IMR-90 (cell line): ENCODE data around the gene SMARCA2. TPM values are rescaled to one million over a fixed set of nuclear protein-coding genes. Genes with fewer than 3 reads are reported as not detected.

Experiments
- ATAC-seq: fragments of 200-7000 bp; cut with Tn5 transposase; 2 replicates; pipeline ENCODE4 v1.9.1; 2020; ENCODE audit warnings: low read depth, mild to moderate bottlenecking, moderate library complexity
- BruUV-seq: library from RNA; stranded (reverse); fragments of 400-500 nt; replicated peaks from 2 replicates; lab custom pipeline; 2021; lab: Mats Ljungman, UMichigan
- CTCF ChIA-PET: fragments of 300-600 bp; formaldehyde crosslinking; extraction: SDS; loops from one replicate; lab custom pipeline; 2021; ENCODE audit warnings: antibody characterized with exemption; lab: Yijun Ruan, JAX
- POLR2A ChIA-PET: fragments of 300-600 bp; sonication (Branson Sonifier 250); formaldehyde crosslinking; loops from one replicate; lab custom pipeline; 2022; ENCODE audit warnings: antibody characterized with exemption; ENCODE audit not compliant: unreplicated experiment; lab: Charles Lee
- DNase-seq: peaks from one replicate; pipeline ENCODE4 v3.0.0; 2013
- H2AFZ ChIP-seq: replicated peaks from 2 replicates; pipeline ENCODE3; 2013; ENCODE audit warnings: low read length, mild to moderate bottlenecking; ENCODE audit not compliant: poor library complexity
- H2AK5ac ChIP-seq: 2 replicates; pipeline ENCODE4 v1.6.1; 2013; ENCODE audit warnings: low read depth, low read length, inconsistent platforms
- H2AK9ac ChIP-seq: replicated peaks from 2 replicates; pipeline ENCODE3; 2013; ENCODE audit warnings: mild to moderate bottlenecking, low read depth, low read length, moderate library complexity; ENCODE audit not compliant: poor library complexity
- H2BK120ac ChIP-seq: 2 replicates; pipeline ENCODE4 v1.6.1; 2013; ENCODE audit warnings: low read depth, low read length, inconsistent platforms
- H2BK15ac ChIP-seq: 3 replicates; pipeline ENCODE4 v1.6.1; 2013; ENCODE audit warnings: low read depth, low read length, inconsistent platforms
- H2BK20ac ChIP-seq: 2 replicates; pipeline ENCODE4 v1.6.1; 2013; ENCODE audit warnings: low read depth, mild to moderate bottlenecking, inconsistent platforms, low read length, moderate library complexity
- H2BK5ac ChIP-seq: 2 replicates; pipeline ENCODE4 v1.6.1; 2013; ENCODE audit warnings: mild to moderate bottlenecking, low read depth, low read length, inconsistent platforms; ENCODE audit not compliant: poor library complexity, severe bottlenecking
- H3K14ac ChIP-seq: replicated peaks from 2 replicates; pipeline ENCODE4 v1.6.1; 2013; ENCODE audit warnings: low read depth, low read length, inconsistent platforms
- H3K18ac ChIP-seq: 2 replicates; pipeline ENCODE4 v1.6.1; 2013; ENCODE audit warnings: low read depth, low read length, control low read depth
- H3K23ac ChIP-seq: 2 replicates; pipeline ENCODE4 v1.6.1; 2013; ENCODE audit warnings: low read depth, low read length, inconsistent platforms
- H3K27ac ChIP-seq: 2 replicates; pipeline ENCODE4 v1.5.1; 2013; ENCODE audit warnings: mild to moderate bottlenecking, control low read depth, low read length; ENCODE audit not compliant: insufficient read depth
- H3K27me3 ChIP-seq: 2 replicates; pipeline ENCODE4 v1.6.1; 2013; ENCODE audit warnings: low read length; ENCODE audit not compliant: control insufficient read depth, insufficient read depth
- H3K36me3 ChIP-seq: 2 replicates; pipeline ENCODE4 v1.6.1; 2013; ENCODE audit warnings: low read length, mixed read lengths; ENCODE audit not compliant: control insufficient read depth, insufficient read depth
- H3K4ac ChIP-seq: 2 replicates; pipeline ENCODE4 v1.6.1; 2013; ENCODE audit warnings: low read depth, low read length, inconsistent platforms
- H3K4me1 ChIP-seq: 2 replicates; pipeline ENCODE4 v1.6.1; 2013; ENCODE audit warnings: low read length, mixed read lengths; ENCODE audit not compliant: control insufficient read depth, insufficient read depth
- H3K4me2 ChIP-seq: 2 replicates; pipeline ENCODE4 v1.6.1; 2013; ENCODE audit warnings: low read depth, mild to moderate bottlenecking, control low read depth, low read length, moderate library complexity
- H3K4me3 ChIP-seq: 2 replicates; pipeline ENCODE4 v1.5.1; 2013; ENCODE audit warnings: low read depth, mild to moderate bottlenecking, control low read depth, low read length, moderate library complexity; ENCODE audit not compliant: insufficient read depth
- H3K56ac ChIP-seq: 2 replicates; pipeline ENCODE4 v1.6.1; 2013; ENCODE audit warnings: low read length, inconsistent platforms; ENCODE audit not compliant: insufficient read depth; ENCODE audit errors: extremely low read depth
- H3K79me1 ChIP-seq, 2 experiments: 2 replicates each; pipeline ENCODE4 v1.6.1; 2013; ENCODE audit warnings: low read length in 2 of 2, inconsistent platforms in 1 of 2, low read depth in 1 of 2
- H3K9ac ChIP-seq: 2 replicates; pipeline ENCODE4 v1.6.1; 2013; ENCODE audit warnings: low read depth, low read length, control low read depth
- H3K9me1 ChIP-seq: 2 replicates; pipeline ENCODE4 v1.6.1; 2013; ENCODE audit warnings: low read length, inconsistent platforms; ENCODE audit not compliant: insufficient read depth
- H3K9me3 ChIP-seq: 2 replicates; pipeline ENCODE4 v1.6.1; 2013; ENCODE audit warnings: low read length; ENCODE audit not compliant: control insufficient read depth, insufficient read depth
- H4K20me1 ChIP-seq: 2 replicates; pipeline ENCODE4 v1.6.1; 2013; ENCODE audit warnings: low read length, inconsistent platforms; ENCODE audit not compliant: insufficient read depth
- H4K5ac ChIP-seq: 2 replicates; pipeline ENCODE4 v1.6.1; 2013; ENCODE audit warnings: mild to moderate bottlenecking, low read depth, low read length, control low read depth
- H4K8ac ChIP-seq, 2 experiments: 2 replicates each; pipeline ENCODE4 v1.6.1; 2013; ENCODE audit warnings: low read depth in 2 of 2, low read length in 2 of 2, control low read depth in 1 of 2, inconsistent platforms in 1 of 2
- H4K91ac ChIP-seq: 2 replicates; pipeline ENCODE4 v1.6.1; 2013; ENCODE audit warnings: low read depth, low read length, inconsistent platforms; ENCODE audit not compliant: insufficient read depth
- BHLHE40 ChIP-seq: fragments of 150-350 bp; IDR thresholded peaks from 2 replicates; pipeline ENCODE4 v1.6.1; 2016; ENCODE audit warnings: mild to moderate bottlenecking, low read depth, low read length
- USF2 ChIP-seq: fragments of 150-350 bp; IDR thresholded peaks from 2 replicates; pipeline ENCODE4 v1.6.1; 2017; ENCODE audit warnings: mild to moderate bottlenecking, antibody characterized with exemption, low read length, low read depth
- WGBS, 2 experiments: methylation state at CpG; one replicate each; pipeline versions ENCODE4 v1.1.5 to v1.1.7; 2013; ENCODE audit warnings: missing lambda C conversion rate in 2 of 2; ENCODE audit not compliant: insufficient read length in 1 of 2; ENCODE audit errors: extremely low coverage in 2 of 2; 5-methylcytosine and 5-hydroxymethylcytosine counted together
- dilution Hi-C: fragments of 300-500 bp; cut with HindIII; formaldehyde crosslinking; loops from one replicate; pipeline ENCODE4 v1.14.3; 2018; ENCODE audit warnings: low sequenced_read_pairs; ENCODE audit not compliant: unreplicated experiment
- in situ Hi-C: fragments of 300-500 bp; cut with MboI; formaldehyde crosslinking; loops from 3 replicates; pipeline ENCODE4 v1.14.3; 2019; ENCODE audit warnings: low sequenced_read_pairs, inconsistent platforms, mixed read lengths
- intact Hi-C: fragments of 100-400 bp; cut with micrococcal nuclease; formaldehyde crosslinking; loops from 2 replicates; pipeline ENCODE4 v1.10.0; 2022
- polyA plus RNA-seq, 3 experiments: library from polyadenylated mRNA; depleted of rRNA; stranded (reverse); fragments of >200 nt; gene quantifications; 2 replicates each; pipeline ENCODE4 v1.2.3, GENCODE V29; 2012; ENCODE audit warnings: low replicate concordance in 1 of 3
- total RNA-seq: library from RNA; depleted of rRNA; stranded (reverse); fragments of >200 nt; gene quantifications from 2 replicates; pipeline ENCODE4 v1.2.3, GENCODE V29; 2012

SMARCA2 gene
- total and polyA plus RNA-seq, 2 of the 4 experiments (the other 2 are of a cell fraction): 25.3 to 26.7 TPM

DNA sequence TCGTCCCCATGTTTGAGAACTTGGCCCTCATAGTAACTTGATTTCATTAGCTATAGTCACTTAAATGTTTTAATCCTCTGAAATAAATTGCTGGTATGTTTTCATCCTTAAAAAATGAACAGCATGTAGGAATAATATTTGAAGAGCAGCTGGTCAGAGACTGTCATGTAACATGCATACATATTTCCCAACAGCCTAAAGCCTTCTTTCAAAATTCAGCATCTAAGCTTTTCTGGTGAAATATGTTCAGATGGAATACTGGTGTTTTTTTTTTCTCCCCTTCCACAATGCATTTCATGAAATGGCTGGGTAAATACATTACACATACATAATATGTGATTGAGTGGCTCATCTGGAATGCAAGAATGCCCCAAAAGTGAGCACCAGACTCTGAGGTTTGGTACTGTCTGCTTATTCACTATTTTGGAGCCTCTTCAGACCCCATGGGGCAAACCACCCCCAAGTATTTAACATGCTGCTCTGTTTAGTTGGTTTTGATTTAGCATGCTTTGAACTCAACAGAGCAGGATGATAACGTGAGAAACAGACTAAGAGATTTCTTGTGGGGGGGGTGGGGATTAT lies 94.0 kb downstream of the SMARCA2 start:
- Histone ChIP-seq H3K18ac (no peak overlapping the region), H3K79me1 (no peaks in the 10 kb centered on the region), H3K56ac (no peak overlapping the region), H2BK5ac (no peak overlapping the region), H2BK15ac (no peak overlapping the region), H2AK5ac (no peak overlapping the region), H3K9me3 (no peaks in the 10 kb centered on the region), H3K4me3 (no peak overlapping the region), H2AK9ac (no peak overlapping the region), H3K9ac (no peak overlapping the region), H3K14ac (no peak overlapping the region), H2BK20ac (no peak overlapping the region), H4K20me1 (no peaks in the 10 kb centered on the region), H3K27ac (no peak overlapping the region), H2AFZ (no peak overlapping the region), H4K91ac (no peak overlapping the region), H3K4me2 (no peak overlapping the region), H3K9me1 (no peaks in the 10 kb centered on the region; the same call in 1 of the 2 replicates), H3K27me3 (no peaks in the 10 kb centered on the region), H3K4ac (no peak overlapping the region), H2BK120ac (no peak overlapping the region), H4K8ac (no peak overlapping the region), H3K36me3 (peaks cover 16% of the 10 kb centered on the region), H4K5ac (no peak overlapping the region), H3K23ac (no peak overlapping the region), H3K4me1 (0 out of 2 replicates have a peak, but pooled peaks cover 2% of the 10 kb centered on the region)
- ChIA-PET CTCF (interaction anchor here (0.6 to 0.7 kb wide), 2 partner anchors 14 to 435 kb away, joined by 4 to 8 read pairs; no protein-coding TSS in a partner anchor), POLR2A (no interaction called here)
- WGBS, 2 experiments: no CpG with 5 or more reads among the region's 2 CpGs
- peak; percentile 32 for DNase-seq
- no TSS peak for BruUV-seq
- TF ChIP-seq USF2 (no peak), BHLHE40 (peak; percentile 33; the same call in 1 of the 2 replicates)
- ATAC-seq: peak; percentile 71
- in situ Hi-C loops (no loop called here), dilution Hi-C loops (loop anchor here (25.0 kb wide), 1 partner anchor 97 kb away; the partner anchor contains the start of gene SMARCA2), intact Hi-C loops (loop anchor here (5.0 kb wide), 2 partner anchors 92 to 1372 kb away; partner anchors contain the start of gene SMARCA2)
